Raji (cell line): ENCODE measurements around the gene EDAR.

Experiments
- POLR2A ChIP-seq: IDR thresholded peaks from 2 replicates; pipeline ENCODE4 v1.6.1; 2011; ENCODE audit warnings: low read depth, low read length, control low read depth; ENCODE audit not compliant: insufficient read depth

Gene EDAR

DNA sequence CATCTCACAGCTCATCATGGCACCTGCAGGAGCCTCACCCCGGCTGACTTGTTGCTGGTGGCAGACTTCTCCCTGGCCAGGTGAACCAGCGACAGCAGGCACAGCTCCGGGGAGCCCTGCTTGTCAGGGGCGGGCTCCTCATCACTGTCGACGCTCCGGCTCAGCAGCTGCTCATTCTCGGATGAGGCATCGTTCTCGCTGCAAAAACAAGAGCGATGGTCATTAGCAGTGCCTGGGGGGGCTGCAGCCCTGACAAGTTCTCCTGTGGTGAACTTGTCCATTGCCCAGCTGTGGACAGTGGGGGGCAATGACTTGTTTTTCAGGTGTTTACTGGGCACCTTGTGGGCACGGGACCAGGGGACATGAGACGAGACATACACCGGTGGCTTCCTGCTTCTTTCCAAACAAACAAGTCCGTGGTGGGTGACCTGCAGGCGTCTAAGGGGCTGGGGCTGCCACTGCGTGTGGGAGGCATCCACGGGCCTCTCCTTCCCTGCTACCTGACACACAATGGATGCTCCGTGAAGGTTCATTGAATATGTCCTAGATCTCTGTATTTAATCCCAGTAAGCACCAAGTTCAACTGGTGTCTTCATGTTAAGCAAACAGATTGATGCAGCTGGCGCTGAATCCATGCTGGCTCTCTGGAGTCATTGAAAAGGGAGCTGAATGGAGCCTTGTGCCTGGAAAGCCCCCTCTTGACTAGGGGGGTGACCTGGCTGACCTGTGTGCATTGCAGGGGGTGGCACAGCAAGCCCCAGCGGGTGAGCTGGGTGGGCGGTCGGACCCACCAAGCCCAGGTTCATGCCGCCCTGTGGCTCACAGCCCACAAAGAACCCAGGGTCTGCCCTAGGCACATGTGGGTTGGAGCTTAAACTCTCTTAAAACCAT lies 81.0 kb downstream of the EDAR start:
- TF ChIP-seq POLR2A, result no peak

DNA sequence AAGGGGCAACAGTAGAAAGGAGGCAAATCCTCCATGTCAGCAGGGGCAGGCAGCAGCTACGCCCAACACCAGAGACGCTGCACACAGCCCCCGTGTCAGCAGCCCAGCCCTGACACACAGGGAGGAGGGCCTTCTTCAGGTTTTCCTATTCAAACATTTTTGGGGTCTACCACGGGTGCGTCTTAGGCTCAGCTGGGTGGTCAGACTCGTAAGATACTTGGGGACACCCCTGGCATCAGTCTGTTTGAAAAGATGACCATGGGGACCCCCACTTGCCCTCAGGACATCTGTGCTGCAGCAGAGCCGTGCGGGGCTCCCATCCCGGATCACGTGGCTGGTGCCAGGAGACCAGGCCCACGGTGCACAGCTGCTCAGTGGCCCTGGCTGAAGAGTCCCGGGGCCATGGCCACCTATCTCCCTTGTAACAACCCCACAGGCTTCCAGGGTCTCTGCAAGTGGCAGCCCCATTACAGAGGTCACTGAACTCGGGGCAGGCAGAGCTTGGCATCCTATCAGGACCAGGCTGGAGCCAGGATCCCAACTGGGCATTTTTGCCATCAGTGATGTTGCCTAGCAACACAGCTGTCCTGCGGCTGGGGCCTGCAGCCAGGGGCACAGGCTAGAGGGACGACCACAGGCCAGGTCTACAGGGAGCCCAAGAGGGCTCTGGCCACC lies 82.5 kb downstream of the EDAR start:
- TF ChIP-seq POLR2A, result no peak

- TF ChIP-seq POLR2A, result no peak
Measured at GRCh38 chr2:108905906-108906305, 83.1 kb downstream of the EDAR start.

GRCh38 chr2:108905176-108905575 lies 83.8 kb downstream of the EDAR start:
- no peak for TF ChIP-seq POLR2A

DNA sequence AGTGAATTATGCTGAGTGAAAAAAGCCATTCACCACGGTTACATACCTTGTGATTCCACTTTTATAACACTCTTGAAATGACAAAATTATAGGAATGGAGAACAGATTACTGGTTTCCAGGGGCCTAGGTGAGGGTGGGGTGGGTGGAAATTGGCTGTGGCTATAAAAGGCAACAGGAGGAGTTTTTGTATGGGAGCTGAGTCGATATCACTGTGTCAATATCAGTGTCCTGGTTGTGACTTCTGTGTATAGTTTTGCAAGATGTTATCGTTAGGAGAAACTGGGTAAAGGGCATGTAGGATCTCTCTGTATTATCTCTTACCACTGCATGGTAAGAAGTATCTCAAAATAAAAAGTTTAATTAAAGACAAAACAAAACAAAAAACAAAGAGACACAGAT lies 84.3 kb downstream of the EDAR start:
- no peak for TF ChIP-seq POLR2A

DNA sequence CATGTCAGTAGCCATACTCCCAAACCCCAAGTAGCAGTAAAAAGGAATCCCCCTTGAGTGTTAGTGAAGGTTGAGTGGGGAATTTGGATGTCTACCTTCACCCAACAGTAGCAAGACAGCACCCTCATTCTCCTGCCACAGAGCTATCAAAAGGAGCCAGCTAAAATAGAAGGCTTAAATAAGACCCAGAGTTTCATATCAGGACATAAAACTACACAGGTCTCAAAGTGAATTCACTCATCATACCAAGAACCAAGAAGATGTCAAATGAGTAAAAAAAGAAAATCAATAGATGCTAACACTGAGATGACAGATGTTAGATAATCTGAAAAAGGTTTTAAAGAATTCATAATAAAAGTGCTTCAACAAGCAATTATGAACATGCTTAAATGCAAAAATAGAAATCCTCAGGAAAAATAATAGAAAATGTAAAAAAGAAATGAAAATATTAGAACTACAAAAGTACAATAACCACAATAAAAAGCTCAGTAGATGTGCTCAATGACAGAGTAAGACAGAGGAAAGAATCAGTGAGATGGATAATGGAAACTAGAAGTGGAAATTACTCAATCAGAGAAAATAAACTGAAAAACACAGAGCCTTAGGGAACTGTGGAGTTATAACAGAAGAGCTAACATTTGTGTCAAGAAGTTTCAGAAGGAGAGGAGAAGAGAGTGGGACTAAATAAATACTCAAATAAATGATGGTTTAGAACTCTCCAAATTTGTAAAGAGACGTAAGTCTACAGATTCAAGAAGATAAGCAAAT lies 90.5 kb downstream of the EDAR start:
- TF ChIP-seq POLR2A, result no peak

GRCh38 chr2:108896741-108897140 lies 92.3 kb downstream of the EDAR start:
- no peak for TF ChIP-seq POLR2A

DNA sequence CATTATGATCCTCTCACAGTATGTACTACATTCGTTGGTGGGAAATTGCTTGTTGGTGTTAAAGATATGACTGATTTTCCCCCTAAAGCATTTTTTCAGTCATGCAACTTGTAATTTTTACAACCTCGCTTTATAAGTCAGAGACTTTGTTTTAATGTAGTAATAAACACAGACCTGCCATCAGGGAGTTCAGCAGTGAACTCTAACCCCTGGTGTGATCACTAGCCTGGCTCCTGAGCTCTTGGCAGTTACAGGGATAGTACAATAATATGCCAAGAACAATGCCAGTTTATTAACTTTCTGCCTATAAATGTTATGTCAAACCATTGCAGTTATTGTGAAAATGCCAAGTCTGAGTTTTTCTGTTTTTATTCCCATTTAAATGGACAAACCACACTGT lies 93.8 kb downstream of the EDAR start:
- no peak for TF ChIP-seq POLR2A

DNA sequence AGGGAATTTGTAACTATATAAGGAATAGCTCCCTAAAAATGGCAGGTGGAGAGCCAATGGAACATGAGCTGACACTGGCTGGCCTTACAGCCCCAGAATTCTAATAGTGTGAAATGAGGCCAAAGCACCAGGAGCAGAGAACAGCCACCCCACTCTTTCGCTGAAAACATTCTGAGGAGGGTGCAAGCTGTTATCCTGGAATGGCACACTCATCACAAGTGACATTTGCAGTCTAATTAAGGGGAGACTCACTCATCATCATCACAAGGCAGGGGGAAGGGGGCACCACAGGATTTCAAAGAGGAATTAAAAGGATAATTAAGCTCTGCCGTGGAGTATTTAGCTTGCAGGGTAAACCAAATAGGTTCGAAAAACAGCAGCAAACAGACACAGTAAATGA lies 94.3 kb downstream of the EDAR start:
- no peak for TF ChIP-seq POLR2A

DNA sequence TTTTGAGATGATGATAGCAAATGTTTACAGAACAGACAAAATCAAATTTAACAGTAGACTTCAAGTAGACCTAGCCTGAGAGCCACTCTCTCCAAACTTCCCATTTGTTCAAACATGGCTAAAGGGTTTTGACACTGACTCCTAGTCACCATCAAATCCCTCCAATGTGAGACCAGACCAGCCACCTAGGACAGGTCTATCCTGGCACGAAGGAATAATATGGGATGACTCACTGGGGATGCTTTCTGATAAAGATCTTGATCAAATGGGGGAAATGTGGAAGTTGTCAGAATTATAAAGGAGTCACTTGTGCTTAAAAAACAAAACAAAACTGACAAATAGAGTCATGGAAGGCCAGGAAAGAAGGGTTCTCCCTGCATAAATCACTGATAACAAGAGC lies 95.7 kb downstream of the EDAR start:
- TF ChIP-seq POLR2A, result no peak

DNA sequence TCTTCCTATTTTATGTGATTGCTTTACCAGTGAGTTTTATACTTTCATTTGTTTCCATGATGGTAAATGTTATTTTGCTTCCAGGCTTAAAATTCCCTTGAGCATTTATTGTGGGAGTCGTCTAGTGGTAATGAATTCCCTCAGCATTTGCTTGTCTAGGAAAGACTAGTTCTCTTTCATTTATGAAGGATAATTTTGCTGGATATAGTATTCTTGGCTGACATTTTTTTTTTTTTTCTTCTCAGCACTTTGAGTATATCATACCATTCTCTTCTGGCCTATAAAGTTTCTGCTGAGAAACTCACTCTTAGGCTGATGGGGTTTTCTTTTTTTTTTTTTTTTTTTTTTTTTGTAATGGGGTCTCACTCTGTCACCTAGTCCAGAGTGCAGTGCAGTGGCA lies 99.1 kb downstream of the EDAR start:
- TF ChIP-seq POLR2A, result no peak

- no peak for TF ChIP-seq POLR2A
Measured at GRCh38 chr2:108884619-108885018, 104.4 kb downstream of the EDAR start.

DNA sequence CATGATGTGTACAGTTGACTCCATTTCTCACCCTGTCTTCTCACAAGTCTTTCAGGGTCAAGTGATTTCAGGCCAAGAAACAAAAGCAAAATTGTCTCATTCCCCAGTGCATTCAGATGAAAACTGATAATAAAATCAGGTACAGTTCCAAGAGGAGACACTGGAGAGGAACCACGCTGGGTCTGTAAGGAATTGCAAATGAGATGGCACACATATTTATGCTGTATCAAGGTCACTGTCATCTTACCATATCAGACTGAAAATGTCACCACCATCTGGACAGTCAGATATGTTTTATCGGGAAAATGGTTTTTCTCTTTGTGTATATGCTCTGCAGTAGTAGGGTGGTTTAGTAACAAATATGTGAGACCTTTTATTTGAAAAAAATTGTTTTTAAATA lies 110.7 kb downstream of the EDAR start:
- TF ChIP-seq POLR2A, result no peak

- no peak for TF ChIP-seq POLR2A
Measured at GRCh38 chr2:108877506-108877905, 111.5 kb downstream of the EDAR start.

GRCh38 chr2:108870069-108870644 lies 118.9 kb downstream of the EDAR start:
- no peak for TF ChIP-seq POLR2A
